Right kidney (tissue), 1 donor: ENCODE measurements around the gene TRIM41.

Source experiments
- DNase-seq: peaks from one replicate; pipeline ENCODE4 v3.0.0-alpha.2; 2016

The TRIM41 gene

DNA sequence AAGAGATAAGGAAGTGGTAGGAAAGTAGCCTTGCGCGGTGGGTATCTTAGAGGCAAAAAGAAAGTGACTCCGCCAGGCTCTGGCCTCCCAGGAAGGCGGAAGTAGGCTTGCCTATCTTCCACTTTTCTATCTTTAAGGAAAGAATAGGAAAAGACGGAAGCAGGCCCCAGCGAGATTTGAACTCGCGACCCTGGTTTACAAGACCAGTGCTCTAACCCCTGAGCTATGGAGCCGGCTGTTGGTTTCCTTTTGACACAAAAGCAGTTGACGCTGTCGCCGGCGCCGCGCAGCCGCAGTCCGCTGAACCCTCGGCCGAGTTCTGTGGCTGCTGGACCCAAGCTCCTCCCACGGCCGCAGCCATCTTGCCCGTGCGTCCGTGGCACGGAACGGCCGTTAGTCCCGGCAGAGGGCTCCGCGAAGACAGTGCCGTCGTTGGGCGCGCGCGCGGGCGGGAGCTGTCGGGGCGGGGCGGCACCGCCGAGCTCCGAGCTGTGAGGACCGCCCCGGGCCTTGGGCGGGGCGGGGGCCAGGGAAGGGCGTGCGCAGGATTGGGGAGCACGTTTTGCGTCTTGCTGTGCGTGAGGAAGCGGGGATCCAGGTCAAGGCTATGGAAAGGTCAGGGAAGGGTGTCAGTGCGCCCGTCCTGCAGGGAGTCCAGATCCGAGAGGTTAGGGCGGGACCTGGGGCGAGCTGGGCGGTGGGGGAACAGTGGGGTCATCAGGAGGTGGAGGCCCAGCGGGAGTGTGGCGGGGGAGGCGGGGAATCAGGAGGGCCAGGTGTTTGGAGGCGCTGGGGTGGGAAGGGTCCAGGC is 31.4 kb upstream of the TRIM41 start:
- DNase-seq, result peak; percentile 95

DNA sequence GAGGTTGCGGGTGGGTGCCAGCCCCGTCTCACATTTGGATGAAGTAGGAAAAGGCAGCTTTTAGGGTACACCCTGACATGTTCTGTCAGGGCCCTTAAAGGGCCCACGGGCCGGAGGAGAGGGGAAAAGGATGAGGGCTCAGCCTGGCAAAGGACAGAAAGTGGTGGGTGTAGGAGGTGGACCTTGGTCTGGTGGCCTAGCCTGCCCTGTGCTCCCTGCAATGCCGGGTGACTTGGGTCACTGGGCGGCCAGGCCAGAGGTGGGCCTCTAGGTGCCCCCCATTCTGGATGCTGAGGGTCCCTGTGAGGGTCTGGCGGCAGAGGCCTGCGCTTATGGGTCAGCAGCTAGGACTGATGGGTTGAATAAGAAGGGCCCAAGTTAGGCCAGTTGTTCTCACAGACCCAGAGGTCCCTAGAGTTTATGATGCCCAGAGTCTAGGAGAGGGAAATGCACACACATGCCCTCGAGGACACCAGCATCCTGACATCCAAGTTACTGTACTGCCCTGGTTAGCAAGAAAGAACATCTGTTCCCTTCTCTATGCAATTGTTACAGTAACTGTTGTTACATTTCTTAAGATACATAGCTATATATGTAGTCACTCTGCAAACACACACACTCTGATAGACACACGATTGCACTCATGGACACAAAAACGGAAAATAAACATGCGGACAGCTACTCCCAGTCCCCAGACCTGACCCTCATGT is 30.6 kb upstream of the TRIM41 start:
- DNase-seq, result no peak

DNA sequence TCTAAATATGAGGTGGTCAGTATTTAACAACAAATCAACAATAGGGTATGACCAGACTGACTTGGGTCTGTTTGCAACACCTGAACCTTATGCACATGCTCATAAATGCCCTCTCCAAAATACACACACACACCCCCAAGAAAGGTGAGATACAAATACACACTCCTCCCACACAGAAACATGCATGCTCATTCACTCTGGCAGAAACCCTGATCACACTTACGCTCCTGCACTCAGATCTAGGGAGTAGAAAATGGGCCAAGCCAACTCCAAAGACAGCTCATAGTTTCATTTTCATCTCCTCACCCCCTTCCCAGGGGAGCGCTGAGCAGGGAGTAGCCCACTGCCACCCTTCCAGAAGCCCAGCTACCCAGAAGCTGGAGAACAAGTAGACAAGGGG is 29.4 kb upstream of the TRIM41 start:
- no peak for DNase-seq

DNA sequence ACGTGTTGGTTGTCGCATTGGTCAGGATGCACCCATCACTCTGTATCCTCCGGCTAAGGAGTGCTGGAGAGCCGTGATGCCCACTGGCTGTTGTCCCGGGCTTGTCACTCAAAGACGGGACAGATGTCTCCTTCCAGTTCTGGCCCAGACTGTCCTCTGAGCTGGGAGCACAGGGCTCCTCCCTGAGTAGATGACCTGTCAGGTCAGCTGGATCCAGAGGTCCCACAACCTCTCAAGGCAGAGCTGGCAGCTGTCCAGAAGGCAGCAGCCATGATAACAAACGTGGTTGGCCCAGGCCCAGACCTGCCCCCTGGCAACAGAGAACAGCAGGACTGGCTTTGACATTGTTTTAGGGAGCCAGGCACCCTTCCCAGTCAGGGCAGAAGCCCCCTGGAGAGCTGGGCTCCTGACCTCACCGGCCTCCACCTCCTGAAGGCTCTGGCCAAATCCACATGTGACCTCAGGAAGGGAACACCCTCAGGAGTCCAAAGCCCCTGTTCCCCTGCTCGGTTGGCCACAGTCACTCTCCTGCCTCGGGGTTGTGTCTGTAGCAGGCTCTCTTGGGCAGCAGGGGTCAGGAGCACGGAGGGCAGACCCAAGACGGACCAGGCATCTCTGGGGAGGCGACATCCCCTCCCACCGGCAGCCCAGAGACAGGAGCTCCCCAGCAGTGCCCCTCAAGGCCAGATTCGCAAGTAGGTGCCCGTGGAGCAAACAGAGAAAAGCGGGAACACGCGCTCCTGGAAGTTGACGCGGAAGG is 28.4 kb upstream of the TRIM41 start:
- no peak for DNase-seq

- no peak for DNase-seq
Observed at GRCh38 chr5:181195249-181195761, 27.8 kb upstream of the TRIM41 start.

DNA sequence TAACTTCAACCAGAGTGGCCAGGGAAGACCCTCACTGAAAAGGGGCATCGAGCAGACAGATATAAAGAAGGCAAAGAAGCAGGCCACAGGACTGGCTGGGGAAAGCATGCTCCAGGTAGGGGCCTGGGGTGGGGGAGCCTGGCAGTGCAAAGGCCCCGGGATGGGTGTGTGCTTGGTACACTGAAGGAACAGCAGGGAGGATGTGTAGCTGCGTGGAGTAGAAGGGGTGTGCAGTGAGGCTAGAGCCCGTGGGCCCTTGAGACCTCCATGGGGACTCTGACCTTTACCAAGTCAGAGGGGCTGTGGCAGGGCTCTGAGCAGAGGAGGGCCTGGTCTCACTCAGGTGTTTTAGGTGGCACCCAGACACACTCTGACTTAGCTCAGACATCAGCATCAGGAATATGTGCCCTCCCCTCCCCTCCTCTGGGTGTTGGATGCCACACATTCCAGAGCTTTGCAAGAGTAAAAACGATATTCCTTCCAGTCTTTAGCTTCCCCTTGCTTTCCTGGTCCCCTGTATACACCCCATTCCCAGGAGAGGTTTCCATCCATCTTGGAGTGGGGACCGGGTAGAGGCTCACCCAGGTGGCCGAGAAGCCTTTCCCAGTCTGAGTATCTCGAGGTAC is 25.6 kb upstream of the TRIM41 start:
- DNase-seq, result no peak

DNA sequence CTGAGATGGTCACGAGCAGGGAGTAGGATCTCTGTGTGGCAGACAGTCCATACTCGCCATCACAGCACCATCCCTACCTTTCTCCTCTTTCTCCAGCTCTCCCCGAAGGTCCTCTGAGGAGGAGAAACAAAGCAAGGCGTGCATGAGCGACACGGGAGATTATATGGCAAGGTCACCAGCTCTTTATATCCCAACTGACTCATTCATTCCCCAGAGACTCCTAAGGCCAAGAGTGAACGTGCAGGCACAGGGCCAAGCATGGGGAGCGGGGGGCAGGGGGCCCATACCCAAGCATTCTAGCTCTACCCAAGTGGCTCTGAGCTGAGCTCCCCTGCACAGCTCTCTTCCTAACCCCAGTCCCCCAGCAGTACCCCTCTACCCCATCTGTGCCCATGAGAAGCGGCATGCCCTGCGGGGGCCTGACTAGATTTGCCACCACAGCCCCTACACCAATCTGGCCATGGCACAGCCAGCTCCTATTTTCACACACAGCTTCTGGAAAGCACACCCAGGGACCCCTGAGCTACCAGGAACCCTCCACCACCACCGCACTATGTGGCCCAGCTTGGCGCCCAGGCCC is 24.9 kb upstream of the TRIM41 start:
- DNase-seq, result no peak

- no peak for DNase-seq
Observed at GRCh38 chr5:181198905-181199519, 24.1 kb upstream of the TRIM41 start.

- no peak for DNase-seq
Observed at GRCh38 chr5:181199881-181200638, 23.0 kb upstream of the TRIM41 start.

DNA sequence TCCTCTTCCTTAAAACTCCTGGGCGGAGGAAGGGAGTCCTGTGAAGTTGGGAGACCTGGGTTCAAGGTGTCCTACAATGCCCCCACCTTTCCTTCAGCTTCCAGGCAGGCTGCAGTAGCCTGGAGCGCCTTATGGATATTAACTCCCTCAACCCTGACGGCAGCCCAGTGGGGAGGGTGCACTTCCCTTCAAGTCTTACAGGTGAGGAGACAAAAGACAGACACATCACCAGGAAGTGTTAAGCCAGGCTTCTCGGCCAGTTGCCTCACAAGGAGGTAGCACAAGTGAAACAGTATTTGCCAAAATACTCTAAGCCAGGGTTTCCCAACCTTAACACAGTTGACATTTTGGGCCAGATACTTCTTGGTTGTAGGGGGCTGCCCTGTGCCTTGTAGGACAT is 22.3 kb upstream of the TRIM41 start:
- no peak for DNase-seq

GRCh38 chr5:181203093-181203711 is 19.9 kb upstream of the TRIM41 start:
- no peak for DNase-seq

DNA sequence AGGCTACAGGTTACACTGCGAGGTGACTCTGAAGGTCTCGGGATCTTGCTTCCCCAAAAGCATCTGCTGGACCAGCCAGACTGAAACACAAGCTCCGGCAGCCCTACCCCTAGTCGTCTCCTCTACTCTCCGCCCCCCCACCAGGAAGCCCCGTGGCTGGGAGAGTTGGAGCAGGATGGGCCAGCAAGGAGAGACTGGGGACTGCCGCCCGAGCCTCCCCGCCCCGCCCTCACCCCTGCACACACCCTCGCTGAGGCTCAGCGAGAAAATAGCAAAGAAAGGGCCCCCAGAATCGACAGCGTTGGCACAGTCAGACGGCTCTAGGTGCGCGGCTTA is 19.3 kb upstream of the TRIM41 start:
- DNase-seq, result no peak

DNA sequence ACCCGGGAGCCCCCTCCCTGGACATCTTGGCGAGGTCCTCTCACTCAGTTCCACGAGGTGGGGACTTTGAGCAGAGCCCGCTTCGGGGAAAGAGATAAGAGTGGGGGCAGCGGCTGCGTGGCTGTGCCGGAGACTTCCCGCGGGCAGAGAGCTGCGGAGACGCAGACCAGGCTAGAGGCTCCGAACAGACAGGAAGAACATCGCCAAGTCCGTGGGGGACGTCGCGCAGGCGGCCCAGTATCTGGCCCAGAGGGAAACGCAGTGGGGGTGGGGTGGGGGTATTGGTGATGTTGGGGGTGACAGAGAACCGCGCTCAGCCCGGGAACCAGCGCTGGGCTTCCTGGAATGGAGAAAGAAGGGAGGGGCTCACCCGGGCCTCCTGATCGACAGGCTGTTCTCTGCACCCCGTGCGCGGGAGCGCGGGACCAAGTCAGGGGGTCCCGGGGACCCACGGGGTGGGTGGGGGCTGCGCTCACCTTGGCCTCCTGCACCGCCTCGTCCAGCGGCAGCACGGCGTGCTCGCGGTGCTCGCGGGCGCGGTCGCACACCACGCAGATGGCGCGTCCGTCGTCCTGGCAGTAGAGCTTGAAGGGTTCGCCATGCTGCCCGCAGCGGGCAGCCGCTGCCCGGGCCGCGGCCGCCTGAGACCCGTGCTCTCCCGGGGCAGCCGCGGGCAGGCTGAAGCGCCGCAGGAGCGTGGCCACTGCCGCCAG is 18.8 kb upstream of the TRIM41 start:
- peak; percentile 51 for DNase-seq

DNA sequence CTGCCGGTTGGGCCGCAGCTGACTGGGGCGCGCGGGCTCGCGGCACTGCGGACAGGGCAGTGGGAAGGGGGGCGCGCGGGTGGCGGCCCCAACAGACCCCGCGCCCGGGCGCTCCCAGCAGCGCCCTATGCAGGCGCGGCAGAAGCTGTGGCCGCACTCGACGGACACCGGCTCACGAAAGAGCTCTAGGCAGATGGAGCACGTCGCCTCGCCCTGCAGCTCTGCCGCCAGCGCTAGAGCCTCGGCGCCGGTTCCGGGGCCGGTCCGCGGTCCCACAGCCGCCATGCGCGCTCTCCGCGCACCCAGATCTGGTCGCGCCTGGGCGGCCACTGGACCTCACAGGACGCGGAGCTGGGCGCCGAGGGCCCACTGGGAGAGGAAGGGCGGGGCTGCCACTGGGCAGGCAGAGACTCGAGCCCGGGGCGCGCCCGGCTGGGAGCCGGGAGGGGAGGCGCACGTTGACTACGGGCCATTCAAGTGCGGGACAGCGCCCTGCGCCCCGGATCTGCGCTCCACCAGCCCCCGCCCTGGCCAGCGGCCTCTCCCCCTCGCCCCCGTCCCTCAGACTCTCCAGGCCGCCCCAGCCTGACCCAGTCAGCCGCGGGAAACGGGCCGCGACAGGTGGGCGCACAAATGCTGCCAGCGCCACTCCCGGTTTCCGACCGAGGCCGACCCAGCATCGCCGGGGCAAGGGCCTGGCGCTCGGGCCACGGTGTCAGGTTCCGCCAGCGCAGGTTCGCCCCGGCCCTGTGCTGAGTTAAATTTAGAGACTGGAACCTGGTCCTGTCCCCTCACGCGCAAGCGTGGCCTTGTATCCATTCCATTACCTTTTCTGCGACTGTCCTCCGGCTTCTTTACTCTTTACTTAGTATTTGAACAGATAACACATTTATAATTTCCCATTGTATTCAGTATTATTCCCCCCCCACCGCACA is 18.0 kb upstream of the TRIM41 start, which contains the start of gene TRIM7:
TSS of gene TRIM7 (minus strand) at position 371 of the 935 bp plus-strand sequence. CDS start at position 285, 86 bp downstream.
- DNase-seq, result peak; percentile 76

DNA sequence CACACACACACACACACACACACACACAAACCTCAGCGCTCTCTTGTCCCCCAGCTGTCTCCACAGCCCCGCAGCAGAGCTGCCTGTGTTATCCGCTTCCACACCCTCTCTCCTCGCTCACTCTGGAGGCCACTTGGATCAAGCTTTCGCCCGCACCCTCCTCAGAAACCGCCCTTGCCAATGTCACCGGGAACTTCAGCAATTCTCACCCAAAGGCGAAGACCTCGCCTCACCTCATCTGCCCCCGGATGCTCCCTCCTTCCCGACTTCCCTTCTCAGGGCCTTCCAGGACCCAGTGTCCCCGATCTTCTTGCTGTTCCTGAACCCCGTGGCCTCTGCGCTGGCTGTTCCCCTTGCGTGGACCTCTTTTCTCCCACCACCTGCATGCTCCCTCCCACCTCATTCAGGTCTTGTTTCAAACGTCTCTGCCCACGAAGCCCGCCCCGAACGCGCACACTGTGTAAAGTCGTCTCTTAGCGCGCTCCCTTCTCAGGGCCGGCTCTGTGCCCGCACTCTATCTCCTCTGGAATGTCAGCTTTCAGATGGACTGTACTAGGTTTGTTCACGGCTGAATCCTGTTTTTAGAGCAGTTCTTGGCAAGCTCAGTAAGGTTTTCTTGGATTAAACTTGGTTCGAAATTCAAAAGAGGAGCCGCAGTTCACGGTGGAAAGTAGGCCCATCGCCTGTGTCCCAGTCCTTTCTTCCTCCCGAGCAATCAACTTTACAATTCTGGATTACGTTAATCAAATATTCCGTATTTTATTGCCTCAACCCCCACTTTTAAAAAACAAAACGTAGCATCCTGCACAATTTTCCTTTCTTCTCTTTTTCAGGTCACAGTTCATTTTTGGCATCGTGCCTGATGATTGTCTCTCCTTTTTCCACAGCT is 17.1 kb upstream of the TRIM41 start:
- peak; percentile 71 for DNase-seq

GRCh38 chr5:181207214-181207959 is 15.7 kb upstream of the TRIM41 start:
- DNase-seq, result peak; percentile 67

- DNase-seq, result no peak
Observed at GRCh38 chr5:181207960-181208253, 15.2 kb upstream of the TRIM41 start.
